Measurements from ENCODE around the gene ANGPT4. TPM values are rescaled to one million over a fixed set of nuclear protein-coding genes. Genes with fewer than 3 reads are reported as not detected.
"Not testable (repeated sequence)": the region's sequence is repeated elsewhere in the genome, so short reads cannot be mapped to it uniquely, and the experiment has no call there.

ANGPT4 gene
- total RNA-seq, 1 experiment from 2014 or later: not detected

DNA sequence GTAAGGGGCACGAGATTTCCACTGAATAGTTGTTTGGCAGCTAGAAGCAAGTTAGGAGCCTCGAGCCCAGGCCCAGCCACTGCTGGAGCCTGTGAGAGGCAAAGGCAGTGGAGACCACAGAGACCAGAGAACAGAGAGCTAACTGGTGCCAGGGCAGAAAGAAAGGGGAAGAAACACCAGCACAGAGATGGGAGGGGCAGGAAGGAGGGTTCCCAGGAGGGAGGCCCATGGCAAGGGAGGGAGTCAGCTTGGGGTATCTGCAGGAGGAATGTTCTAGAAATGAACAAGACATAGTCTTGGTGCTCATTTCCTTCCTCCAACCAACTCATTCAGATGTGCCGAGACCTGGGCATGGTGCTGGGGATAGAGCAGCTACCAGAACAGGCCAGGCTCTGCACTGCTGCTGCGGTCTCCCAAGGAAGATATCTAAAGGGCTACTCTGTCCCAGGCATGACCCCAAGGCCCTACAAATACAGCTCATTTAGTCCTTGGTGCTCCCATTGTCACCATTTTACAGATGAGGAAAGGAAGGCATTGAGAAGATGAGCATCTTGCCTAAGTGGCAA lies 10.7 kb downstream of the ANGPT4 start:
- H3K27ac ChIP-seq: no peak overlapping the region
- no TSS peak for BruUV-seq (replicated peaks)
- no peak overlapping the region for H2AFZ ChIP-seq
- no peaks in the 10 kb centered on the region for H3K79me2 ChIP-seq (ENCODE audit: low read depth)
- no peaks in the 10 kb centered on the region for H3K9me2 ChIP-seq (ENCODE audit: insufficient read depth)
- H3K4me1 ChIP-seq (replicated peaks; ENCODE audit: insufficient read depth): no peaks in the 10 kb centered on the region
- no peak overlapping the region for H3K4me3 ChIP-seq
- H4K20me1 ChIP-seq (ENCODE audit: insufficient read depth): no peaks in the 10 kb centered on the region
- H3F3A ChIP-seq (ENCODE audit: insufficient read depth, low read depth): no peaks in the 10 kb centered on the region
- no peak for DNase-seq
- TF ChIP-seq EZH2 (IDR thresholded peaks at IDR 0.05; ENCODE audit: low read depth): no peak
- TF ChIP-seq, protein P1, sequence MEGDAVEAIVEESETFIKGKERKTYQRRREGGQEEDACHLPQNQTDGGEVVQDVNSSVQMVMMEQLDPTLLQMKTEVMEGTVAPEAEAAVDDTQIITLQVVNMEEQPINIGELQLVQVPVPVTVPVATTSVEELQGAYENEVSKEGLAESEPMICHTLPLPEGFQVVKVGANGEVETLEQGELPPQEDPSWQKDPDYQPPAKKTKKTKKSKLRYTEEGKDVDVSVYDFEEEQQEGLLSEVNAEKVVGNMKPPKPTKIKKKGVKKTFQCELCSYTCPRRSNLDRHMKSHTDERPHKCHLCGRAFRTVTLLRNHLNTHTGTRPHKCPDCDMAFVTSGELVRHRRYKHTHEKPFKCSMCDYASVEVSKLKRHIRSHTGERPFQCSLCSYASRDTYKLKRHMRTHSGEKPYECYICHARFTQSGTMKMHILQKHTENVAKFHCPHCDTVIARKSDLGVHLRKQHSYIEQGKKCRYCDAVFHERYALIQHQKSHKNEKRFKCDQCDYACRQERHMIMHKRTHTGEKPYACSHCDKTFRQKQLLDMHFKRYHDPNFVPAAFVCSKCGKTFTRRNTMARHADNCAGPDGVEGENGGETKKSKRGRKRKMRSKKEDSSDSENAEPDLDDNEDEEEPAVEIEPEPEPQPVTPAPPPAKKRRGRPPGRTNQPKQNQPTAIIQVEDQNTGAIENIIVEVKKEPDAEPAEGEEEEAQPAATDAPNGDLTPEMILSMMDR (conservative IDR thresholded peaks at IDR 0.05): no peak
- POLR2A ChIA-PET (ENCODE audit: unreplicated experiment): no interaction called here
- no peaks in the 10 kb centered on the region for H3K36me3 ChIP-seq (ENCODE audit: low read depth)
- no peak overlapping the region for H3K4me2 ChIP-seq
- CTCF ChIA-PET: interaction anchor here (0.6 kb wide), 1 partner anchor 14 kb away, joined by 5 read pairs; no protein-coding TSS in a partner anchor
- no peaks in the 10 kb centered on the region for H3K9me3 ChIP-seq (ENCODE audit: insufficient read depth, low read depth)
- intact Hi-C loops (cut with micrococcal nuclease; ENCODE audit: unreplicated experiment): no loop called here
- no peaks in the 10 kb centered on the region for H3K27me3 ChIP-seq (ENCODE audit: insufficient read depth, low read depth)

DNA sequence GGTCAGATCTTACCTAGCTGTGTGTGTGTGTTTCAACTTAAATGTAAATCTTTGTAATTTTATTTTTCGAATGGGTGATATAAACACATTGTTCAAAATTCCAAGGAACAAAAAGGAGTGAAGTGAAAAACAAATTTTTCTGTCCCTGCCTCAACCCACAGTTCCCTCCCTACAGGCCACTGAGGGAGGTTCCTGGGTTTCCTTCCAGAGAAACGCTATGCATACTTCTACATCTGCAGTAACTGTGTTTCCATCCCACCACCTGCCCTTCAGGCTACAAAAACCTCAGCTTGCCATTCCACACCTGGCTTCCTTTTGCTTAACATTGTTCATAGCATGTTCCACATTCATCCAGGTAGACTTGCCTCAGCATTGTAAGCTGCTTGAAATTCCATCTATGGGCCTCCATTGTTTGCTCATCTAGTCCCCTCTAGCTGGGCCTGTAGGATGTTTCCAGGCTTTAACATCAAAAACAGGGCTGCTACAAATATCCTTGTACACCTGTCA lies 12.0 kb downstream of the ANGPT4 start:
- POLR2A ChIA-PET (ENCODE audit: unreplicated experiment): no interaction called here
- H3K4me2 ChIP-seq: no peak overlapping the region
- TF ChIP-seq, protein P1 (conservative IDR thresholded peaks at IDR 0.05): no peak
- no peak for TF ChIP-seq EZH2 (IDR thresholded peaks at IDR 0.05; ENCODE audit: low read depth)
- H4K20me1 ChIP-seq (ENCODE audit: insufficient read depth): no peaks in the 10 kb centered on the region
- no peak overlapping the region for H3K27ac ChIP-seq
- CTCF ChIA-PET: no interaction called here
- no TSS peak for BruUV-seq (replicated peaks)
- no peaks in the 10 kb centered on the region for H3K27me3 ChIP-seq (ENCODE audit: insufficient read depth, low read depth)
- H3K9me3 ChIP-seq (ENCODE audit: insufficient read depth, low read depth): no peaks in the 10 kb centered on the region
- no peak for DNase-seq
- no peaks in the 10 kb centered on the region for H3K9me2 ChIP-seq (ENCODE audit: insufficient read depth)
- no peaks in the 10 kb centered on the region for H3K36me3 ChIP-seq (ENCODE audit: low read depth)
- H3K4me1 ChIP-seq (replicated peaks; ENCODE audit: insufficient read depth): no peaks in the 10 kb centered on the region
- H2AFZ ChIP-seq: no peak overlapping the region
- intact Hi-C loops (cut with micrococcal nuclease; ENCODE audit: unreplicated experiment): no loop called here
- no peak overlapping the region for H3K4me3 ChIP-seq
- H3K79me2 ChIP-seq (ENCODE audit: low read depth): no peaks in the 10 kb centered on the region
- H3F3A ChIP-seq (ENCODE audit: insufficient read depth, low read depth): no peaks in the 10 kb centered on the region

DNA sequence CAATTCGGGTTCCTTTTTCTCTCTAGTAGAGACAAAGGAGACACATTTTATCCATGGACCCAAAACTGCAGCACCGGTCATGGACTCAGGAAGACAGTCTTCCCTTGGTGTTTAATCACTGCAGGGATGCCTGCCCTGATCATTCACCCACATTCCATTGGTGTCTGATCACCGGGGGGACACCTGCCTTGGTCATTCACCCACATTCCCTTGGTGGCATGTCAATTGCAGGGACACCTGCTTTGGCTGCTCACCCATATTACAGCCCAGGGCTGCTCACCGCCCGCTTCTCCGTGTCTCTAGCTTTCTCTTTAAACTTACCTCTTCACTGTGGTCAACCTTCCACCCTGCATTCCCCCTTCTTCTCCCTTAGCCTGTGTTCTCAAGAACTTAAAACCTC lies 18.7 kb downstream of the ANGPT4 start:
- DNase-seq; H3K4me1 ChIP-seq (replicated peaks; ENCODE audit: insufficient read depth); intact Hi-C loops (cut with micrococcal nuclease; ENCODE audit: unreplicated experiment); H3K4me3 ChIP-seq; H2AFZ ChIP-seq; H3K36me3 ChIP-seq (ENCODE audit: low read depth); H3K27ac ChIP-seq; H3K9me3 ChIP-seq (ENCODE audit: insufficient read depth, low read depth); CTCF ChIA-PET; H3K27me3 ChIP-seq (ENCODE audit: insufficient read depth, low read depth); H3K4me2 ChIP-seq; H3F3A ChIP-seq (ENCODE audit: insufficient read depth, low read depth); H4K20me1 ChIP-seq (ENCODE audit: insufficient read depth); H3K79me2 ChIP-seq (ENCODE audit: low read depth); BruUV-seq (replicated peaks); H3K9me2 ChIP-seq (ENCODE audit: insufficient read depth); POLR2A ChIA-PET (ENCODE audit: unreplicated experiment): not testable (repeated sequence)

- POLR2A ChIA-PET (ENCODE audit: unreplicated experiment): no interaction called here
- intact Hi-C loops (cut with micrococcal nuclease; ENCODE audit: unreplicated experiment): no loop called here
These were observed 19.6 kb downstream of the ANGPT4 start for GRCh38 chr20:896501-897025.

GRCh38 chr20:892371-892770 lies 23.8 kb downstream of the ANGPT4 start:
- H3K79me2 ChIP-seq (ENCODE audit: low read depth); H3K27ac ChIP-seq; H3K9me3 ChIP-seq (ENCODE audit: insufficient read depth, low read depth); H2AFZ ChIP-seq; H3K36me3 ChIP-seq (ENCODE audit: low read depth); H3K4me2 ChIP-seq; H3K9me2 ChIP-seq (ENCODE audit: insufficient read depth); POLR2A ChIA-PET (ENCODE audit: unreplicated experiment); DNase-seq; intact Hi-C loops (cut with micrococcal nuclease; ENCODE audit: unreplicated experiment); BruUV-seq (replicated peaks); H3K4me3 ChIP-seq; H3F3A ChIP-seq (ENCODE audit: insufficient read depth, low read depth); H3K4me1 ChIP-seq (replicated peaks; ENCODE audit: insufficient read depth); H4K20me1 ChIP-seq (ENCODE audit: insufficient read depth); CTCF ChIA-PET: not testable (repeated sequence)
- H3K27me3 ChIP-seq (ENCODE audit: insufficient read depth, low read depth): peaks cover 16% of the 10 kb centered on the region

More at GRCh38 chr20:896501-897025, 19.6 kb downstream of the ANGPT4 start:
- H3K9me3 ChIP-seq (ENCODE audit: insufficient read depth, low read depth): no peaks in the 10 kb centered on the region
- TF ChIP-seq EZH2 (IDR thresholded peaks at IDR 0.05; ENCODE audit: low read depth): no peak
- TF ChIP-seq, protein P1 (conservative IDR thresholded peaks at IDR 0.05): no peak
- no peak overlapping the region for H3K4me3 ChIP-seq
- no peak overlapping the region for H3K4me2 ChIP-seq
- H4K20me1 ChIP-seq (ENCODE audit: insufficient read depth): no peaks in the 10 kb centered on the region
- no TSS peak for BruUV-seq (replicated peaks)
- H3K4me1 ChIP-seq (replicated peaks; ENCODE audit: insufficient read depth): no peaks in the 10 kb centered on the region
- no peaks in the 10 kb centered on the region for H3K79me2 ChIP-seq (ENCODE audit: low read depth)
- no peaks in the 10 kb centered on the region for H3F3A ChIP-seq (ENCODE audit: insufficient read depth, low read depth)
- no peaks in the 10 kb centered on the region for H3K9me2 ChIP-seq (ENCODE audit: insufficient read depth)
- no peak for DNase-seq
- no peaks in the 10 kb centered on the region for H3K36me3 ChIP-seq (ENCODE audit: low read depth)
- CTCF ChIA-PET: no interaction called here
- no peak overlapping the region for H2AFZ ChIP-seq
- H3K27me3 ChIP-seq (ENCODE audit: insufficient read depth, low read depth): peaks cover 12% of the 10 kb centered on the region
- no peak overlapping the region for H3K27ac ChIP-seq
